Stimulated activated naive CD8-positive, alpha-beta T cell treated with anti-CD3 and anti-CD28 coated beads, Interleukin-15, Interleukin-2, amounts not matched to agents 100 U/mL and 50 U/mL, for 24 hours (primary cell): ENCODE measurements around the gene SLC1A4.
"Not testable (repeated sequence)": the region's sequence is repeated elsewhere in the genome, so short reads cannot be mapped to it uniquely, and the experiment has no call there.

ENCODE experiments used
- ATAC-seq: fragments of 150-1000 bp; cut with Tn5 transposase; one replicate; pipeline ENCODE4 v1.10.0; 2021
- DNase-seq: peaks from one replicate; pipeline ENCODE4 v3.0.0; 2021

The SLC1A4 gene

GRCh38 chr2:64963719-64964118 lies 25.5 kb upstream of the SLC1A4 start:
- ATAC-seq (no peak), DNase-seq (no peak)

DNA sequence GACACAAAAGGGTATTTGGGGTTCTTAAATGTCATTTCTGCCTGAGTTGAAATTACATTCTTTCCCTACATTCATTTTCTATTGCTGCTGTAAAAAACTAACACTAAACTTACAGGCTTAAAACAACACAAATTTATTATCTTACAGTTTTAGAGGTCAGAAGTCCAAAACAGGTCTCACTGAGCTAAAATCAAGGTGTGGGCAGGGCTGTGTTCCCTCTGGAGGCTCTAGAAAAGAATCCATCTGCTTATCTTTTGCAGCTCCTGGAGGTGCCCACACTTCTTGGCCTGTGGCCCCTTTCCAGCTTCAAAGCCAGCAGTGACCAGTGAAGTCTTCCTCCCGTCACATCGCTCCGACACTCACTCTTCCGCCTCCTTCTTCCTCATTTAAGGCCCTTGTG lies 23.2 kb upstream of the SLC1A4 start:
- no peak for DNase-seq
- no peak for ATAC-seq

DNA sequence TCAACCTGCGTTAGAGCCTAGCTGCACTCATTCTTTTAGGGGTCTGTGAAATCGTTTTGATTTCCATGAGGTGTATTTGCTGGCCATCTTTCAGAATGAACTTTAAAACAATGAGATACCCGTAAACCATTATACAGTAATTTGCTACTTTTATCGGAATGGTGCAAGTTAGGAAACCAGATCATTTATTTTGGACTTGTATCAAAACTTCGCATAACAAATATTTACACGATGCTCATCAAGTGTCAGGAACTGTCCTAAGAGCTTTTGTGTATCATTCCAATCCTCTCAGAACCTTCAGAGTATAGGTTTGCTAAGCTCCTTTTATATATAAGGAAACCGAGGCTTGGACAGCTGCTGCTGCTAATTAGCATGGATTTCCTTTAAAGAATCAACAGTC lies 22.4 kb upstream of the SLC1A4 start:
- ATAC-seq (no peak), DNase-seq (no peak)

- ATAC-seq (no peak), DNase-seq (no peak)
These were observed 21.6 kb upstream of the SLC1A4 start for GRCh38 chr2:64967601-64968000.

DNA sequence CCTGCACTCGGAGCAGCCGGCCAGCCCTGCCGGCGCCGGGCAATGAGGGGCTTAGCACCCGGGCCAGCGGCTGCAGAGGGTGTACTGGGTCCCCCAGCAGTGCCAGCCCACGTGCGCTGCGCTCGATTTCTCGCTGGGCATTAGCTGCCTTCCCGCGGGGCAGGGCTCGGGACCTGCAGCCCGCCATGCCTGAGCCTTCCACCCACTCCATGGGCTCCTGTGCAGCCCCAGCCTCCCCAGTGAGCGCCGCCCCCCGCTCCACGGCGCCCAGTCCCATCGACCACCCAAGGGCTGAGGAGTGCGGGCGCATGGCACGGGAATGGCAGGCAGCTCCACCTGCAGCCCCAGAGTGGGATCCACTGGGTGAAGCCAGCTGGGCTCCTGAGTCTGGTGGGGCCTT lies 20.1 kb upstream of the SLC1A4 start:
- not testable (repeated sequence) for ATAC-seq, DNase-seq

DNA sequence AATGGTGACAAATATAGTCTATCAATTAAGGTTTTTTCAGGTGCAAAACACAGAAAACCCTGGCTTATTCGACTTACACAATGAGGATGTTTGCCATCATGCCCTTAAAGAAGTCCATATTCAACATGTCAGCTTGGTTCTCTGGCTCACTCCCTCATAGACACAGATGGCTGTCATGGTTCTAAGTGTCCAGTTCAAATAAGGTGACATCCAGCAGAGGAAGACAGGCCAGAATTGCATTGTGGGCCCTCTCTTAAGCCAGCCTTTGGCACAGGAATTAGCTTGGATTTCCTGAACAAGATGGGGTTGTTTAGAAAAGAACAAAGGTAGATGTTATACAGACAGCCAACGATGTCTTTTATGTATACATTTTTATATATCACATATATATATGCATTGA lies 18.7 kb upstream of the SLC1A4 start:
- DNase-seq: no peak
- ATAC-seq: no peak

DNA sequence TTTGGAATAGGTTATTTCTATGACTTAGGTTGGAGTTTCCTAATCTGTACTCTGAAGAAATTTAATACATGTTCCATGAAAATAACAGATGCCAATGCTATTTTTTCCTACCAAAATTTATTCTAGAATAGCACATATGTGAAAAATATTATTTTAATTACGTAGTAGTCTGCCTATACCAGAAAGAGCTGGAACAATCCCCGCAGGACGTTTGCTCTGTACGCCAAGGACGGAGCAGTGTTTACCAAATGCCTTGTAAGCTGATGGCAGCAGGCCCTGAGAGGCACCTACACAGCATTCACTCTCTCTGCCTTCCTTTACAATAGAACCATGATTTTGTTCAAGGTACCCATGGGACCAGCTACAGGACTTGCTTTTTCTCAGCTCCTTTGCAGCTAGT lies 16.8 kb upstream of the SLC1A4 start:
- DNase-seq (no peak), ATAC-seq (no peak)

GRCh38 chr2:64972876-64973275 lies 16.3 kb upstream of the SLC1A4 start:
- DNase-seq: no peak
- ATAC-seq: no peak

DNA sequence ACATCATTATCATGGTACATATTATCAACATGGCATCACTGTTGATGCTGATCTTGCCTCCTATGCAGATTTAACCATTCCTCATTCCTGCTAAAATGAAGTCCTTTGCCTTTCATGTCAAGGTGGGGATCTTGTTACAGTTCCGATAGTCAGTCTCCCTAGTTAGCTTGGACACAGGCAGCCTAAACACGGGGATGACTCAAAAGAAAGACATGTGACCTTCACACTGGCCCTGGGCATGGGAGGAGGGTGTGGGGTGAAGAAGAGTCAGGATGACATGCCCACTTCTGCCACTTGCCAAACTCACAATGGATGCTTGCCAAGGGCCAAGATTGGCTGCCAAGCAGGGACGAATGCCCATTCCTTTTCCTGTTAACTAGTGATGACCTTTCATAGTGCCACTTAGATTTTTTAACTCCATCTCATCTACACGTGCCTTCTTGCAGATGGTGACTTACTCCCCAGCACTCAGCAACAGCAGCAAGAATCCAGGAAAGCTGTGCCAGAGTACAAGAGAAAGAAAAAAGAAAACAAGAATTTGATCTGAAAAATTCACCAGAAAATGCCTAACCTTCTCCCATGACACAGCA lies 13.9 kb upstream of the SLC1A4 start:
- DNase-seq (no peak), ATAC-seq (no peak)

- ATAC-seq: no peak
These were observed 12.9 kb upstream of the SLC1A4 start for GRCh38 chr2:64976276-64976675.

GRCh38 chr2:64978514-64979268 lies 10.5 kb upstream of the SLC1A4 start:
- DNase-seq (no peak), ATAC-seq (no peak)

More at GRCh38 chr2:64976276-64976675, 12.9 kb upstream of the SLC1A4 start:
- no peak for DNase-seq

- ATAC-seq: no peak
- DNase-seq: no peak
These were observed 9.5 kb upstream of the SLC1A4 start for GRCh38 chr2:64979744-64980143.

- DNase-seq (no peak), ATAC-seq (no peak)
These were observed 9.0 kb upstream of the SLC1A4 start for GRCh38 chr2:64980183-64980582.

GRCh38 chr2:64982311-64982857 lies 6.8 kb upstream of the SLC1A4 start:
- DNase-seq: no peak
- ATAC-seq: peak; percentile 70

GRCh38 chr2:64982932-64983331 lies 6.3 kb upstream of the SLC1A4 start:
- DNase-seq (no peak), ATAC-seq (no peak)

- no peak for DNase-seq
- ATAC-seq: no peak
These were observed 3.8 kb upstream of the SLC1A4 start for GRCh38 chr2:64985447-64985846.

DNA sequence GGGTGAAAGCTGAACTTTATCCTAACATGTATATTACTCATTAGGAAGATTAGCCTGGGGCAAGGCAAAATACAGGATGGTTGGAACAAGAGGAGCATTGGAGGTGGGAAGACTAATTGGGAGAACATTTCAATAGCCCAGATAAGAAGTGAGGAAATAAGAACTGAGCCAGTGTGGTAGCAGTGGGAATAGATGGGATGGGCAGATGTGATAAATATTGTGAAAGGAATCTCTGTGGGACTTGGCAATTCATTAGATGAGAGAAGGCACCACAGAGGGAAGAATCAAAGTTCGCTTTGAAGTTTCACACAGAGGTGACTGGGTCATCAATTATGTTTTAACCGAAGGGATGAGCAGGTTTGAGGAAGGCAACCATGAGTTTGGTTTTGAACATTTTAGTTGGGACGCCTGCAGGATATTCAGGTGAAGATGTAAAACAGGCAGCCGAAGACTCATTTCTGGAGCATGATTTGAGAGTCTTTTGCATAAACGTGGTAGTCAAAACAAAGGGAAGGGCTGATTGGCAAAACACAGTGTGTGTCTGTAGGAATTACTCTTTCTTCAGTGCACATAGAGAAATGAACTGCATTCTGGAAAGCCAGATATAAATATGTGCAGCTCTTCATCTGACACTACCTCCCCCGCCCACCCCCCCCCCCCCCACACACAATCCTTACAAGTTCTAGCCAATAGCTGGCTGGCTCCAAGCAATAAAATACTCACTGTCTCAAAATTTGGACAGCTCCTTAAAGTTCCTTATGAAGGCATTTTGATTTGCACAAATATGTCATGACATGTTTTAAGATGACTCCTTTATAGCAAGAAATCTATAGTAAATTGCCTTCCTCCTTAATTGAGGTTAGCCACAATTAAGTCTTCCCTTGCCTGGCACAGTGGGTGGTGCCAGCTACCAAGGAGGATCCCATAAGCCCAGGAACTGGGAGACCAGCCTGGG lies 1.9 kb upstream of the SLC1A4 start:
- no peak for DNase-seq
- ATAC-seq: no peak

DNA sequence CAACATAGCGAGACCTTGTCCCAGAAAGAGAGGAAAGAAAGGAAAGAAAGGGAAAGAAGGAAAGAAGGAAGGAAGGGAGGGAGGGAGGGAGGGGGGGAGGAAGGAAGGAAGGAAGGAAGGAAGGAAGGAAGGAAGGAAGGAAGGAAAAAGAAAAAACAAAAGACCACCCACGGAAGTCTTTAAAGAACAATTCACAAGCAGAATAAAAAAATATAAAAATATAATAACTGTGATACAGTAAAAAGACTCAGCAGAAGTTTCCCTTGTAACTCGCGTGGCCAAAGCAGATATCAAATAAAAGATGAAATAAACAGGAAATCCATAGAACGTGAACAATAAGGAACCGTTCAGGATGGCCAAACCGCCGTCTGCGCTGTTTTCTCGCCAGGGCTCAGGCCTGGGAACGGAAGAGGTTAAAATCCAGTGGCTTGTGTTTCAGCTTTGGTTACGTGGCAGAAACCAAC lies 1.2 kb upstream of the SLC1A4 start:
- DNase-seq (no peak), ATAC-seq (no peak)

- ATAC-seq: peak; percentile 50
- DNase-seq: peak; percentile 60
These were observed 626 bp upstream of the SLC1A4 start for GRCh38 chr2:64988420-64989125.

DNA sequence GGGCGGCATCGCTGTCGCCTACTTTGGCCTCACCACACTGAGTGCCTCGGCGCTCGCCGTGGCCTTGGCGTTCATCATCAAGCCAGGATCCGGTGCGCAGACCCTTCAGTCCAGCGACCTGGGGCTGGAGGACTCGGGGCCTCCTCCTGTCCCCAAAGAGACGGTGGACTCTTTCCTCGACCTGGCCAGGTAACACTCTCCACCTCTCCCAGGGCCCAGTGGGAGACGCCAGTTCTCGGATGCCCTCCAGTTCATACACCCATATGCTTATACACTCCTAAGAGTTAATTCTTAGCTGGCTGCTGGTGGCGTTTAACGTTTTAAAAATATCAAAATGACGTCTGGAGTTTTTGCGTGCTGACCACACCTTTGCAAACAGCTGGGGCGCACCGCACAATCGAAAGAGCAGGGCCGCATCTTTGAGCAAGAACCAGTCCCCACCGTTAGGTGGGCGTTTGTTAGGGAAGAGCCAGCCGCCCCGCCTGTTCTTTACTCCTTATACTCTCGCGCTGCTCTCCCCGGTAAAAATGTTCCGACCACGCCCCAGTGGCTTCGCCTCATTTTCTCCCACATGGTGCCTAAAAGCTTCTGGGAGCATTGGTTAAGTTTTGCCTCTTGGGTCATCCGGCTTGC lies 899 bp downstream of the SLC1A4 start:
- ATAC-seq: no peak
- DNase-seq: peak; percentile 28

DNA sequence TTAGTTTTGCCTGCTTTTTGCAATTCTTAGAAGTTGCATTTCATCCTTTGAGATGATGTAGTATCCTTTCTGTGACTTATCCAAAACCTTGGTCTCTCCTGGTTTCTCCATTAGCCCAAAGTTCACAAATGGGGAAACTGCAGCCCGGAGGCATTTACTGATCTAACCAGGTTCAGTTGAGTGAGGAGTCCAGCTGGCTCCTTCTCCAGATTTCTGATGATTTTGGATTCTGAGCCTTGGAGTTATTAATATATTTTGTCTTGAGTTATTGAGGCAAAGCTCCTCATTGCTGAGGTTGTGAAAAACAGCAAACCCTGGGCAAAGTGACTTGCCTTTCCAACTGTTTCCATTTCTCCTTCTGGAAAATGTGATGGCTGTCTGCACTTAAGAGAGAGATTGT lies 1.7 kb downstream of the SLC1A4 start:
- no peak for DNase-seq
- ATAC-seq: no peak
